NCI-H748 (cell line): ENCODE results near the gene GNB1.
"Not testable (repeated sequence)": the region's sequence is repeated elsewhere in the genome, so short reads cannot be mapped to it uniquely, and the experiment has no call there.

Source experiments
- DNase-seq: peaks from one replicate; lab custom pipeline; 2025; ENCODE audit not compliant: unreplicated experiment; lab: John Stamatoyannopoulos, UW

GNB1 gene

DNA sequence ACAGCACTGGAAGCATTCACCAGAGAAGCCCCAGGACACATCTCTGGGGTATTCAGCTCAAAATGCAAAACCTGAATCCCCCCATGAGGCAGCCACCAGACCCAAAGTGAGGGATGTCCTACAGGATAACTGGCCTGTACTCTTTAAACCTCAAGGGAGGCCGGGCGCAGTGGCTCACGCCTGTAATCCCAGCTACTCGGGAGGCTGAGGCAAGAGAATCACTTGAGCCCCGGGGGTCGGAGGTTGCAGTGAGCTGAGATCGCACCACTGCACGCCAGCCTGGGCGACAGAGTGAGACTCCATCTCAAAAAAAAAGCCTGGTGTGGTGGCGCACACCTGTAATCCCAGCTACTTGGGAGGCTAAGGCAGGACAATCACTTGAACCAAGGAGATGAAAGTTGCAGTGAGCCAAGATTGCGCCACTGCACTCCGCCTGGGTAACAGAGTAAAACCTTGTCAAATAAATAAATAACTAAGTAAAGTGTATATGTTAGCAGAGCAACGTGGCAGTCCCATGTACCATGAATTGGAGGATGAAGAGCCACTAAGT is 29.1 kb downstream of the GNB1 start:
- DNase-seq, result not testable (repeated sequence)

DNA sequence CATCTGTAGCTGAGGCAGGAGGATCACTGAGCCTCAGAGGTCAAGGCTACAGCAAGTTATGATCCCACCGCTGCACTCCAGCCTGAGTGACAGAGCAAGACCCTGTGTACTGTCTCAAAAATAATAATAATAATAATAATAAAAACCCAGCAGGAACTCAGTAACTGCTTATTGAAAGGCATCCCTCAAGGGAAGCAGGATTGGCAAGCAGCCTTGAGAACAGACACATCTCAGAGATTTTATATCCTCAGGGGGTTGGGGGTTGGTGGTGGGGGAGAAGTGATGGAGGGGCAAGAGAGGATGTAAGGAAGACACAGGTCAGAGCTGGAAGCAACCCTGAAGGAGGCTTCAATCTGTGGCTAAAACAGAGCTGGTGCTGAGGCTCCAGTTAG is 29.6 kb downstream of the GNB1 start:
- no peak for DNase-seq

DNA sequence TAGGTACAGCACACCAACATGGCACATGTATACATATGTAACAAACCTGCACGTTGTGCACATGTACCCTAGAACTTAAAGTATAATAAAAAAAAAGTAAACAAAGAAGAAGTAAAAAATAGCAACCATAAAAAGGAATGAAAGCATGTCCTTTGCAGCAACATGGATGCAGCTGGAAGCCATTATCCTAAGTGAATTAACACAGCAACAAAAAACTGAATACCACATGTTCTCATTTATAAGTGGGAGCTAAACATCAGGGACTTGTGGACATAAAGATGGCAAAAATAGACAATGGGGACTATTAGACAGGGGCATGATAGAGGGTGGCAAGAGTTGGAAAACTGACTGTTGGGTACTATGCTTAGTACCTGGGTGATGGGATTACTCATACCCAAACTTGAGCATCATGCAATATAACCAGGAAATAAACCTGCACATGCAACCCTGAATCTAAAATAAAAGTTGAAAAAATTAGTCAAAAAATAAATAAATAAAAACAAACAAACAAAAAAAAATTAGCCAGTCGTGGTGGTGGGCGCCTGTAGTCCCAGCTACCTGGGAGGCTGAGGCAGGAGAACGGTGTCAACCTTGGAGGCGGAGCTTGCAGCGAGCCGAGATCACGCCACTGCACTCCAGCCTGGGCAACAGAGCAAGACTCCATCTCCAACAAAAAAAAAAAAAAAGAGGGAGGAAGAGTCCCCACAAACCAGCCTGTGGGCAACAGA is 30.8 kb downstream of the GNB1 start:
- DNase-seq, result not testable (repeated sequence)

DNA sequence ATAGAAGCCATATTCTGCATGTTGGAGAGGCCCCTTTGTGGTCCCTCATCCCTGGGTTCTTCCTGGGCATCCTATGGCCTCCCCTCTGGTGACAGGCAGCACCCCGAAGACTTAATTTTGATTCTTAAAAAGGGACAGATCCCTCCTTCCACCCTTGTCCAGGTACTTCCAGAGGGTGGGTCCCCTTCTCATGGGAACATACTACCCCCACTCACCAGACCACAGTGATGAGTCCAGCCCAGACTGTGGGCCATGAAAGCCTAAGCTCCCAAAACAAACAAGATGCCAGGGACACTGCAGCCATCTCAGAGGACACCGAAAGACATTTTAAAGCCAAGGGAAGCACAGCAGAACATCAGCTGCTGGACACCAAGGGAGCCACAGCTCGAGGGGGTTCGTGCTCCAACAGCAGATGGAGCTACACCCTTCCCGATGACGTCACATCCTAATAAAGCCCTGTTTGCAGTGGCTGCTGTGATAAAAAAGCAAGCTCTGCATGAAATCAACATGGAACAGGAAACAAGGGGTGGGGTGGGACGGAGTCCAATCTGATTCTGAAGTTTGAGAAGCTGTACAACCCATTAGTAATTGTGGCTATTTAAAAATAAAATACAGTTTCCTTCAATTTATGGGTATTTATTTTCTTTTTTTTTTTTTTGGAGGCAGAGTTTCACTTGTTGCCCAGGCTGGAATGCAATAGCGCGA is 32.4 kb downstream of the GNB1 start:
- peak; percentile 46 for DNase-seq

DNA sequence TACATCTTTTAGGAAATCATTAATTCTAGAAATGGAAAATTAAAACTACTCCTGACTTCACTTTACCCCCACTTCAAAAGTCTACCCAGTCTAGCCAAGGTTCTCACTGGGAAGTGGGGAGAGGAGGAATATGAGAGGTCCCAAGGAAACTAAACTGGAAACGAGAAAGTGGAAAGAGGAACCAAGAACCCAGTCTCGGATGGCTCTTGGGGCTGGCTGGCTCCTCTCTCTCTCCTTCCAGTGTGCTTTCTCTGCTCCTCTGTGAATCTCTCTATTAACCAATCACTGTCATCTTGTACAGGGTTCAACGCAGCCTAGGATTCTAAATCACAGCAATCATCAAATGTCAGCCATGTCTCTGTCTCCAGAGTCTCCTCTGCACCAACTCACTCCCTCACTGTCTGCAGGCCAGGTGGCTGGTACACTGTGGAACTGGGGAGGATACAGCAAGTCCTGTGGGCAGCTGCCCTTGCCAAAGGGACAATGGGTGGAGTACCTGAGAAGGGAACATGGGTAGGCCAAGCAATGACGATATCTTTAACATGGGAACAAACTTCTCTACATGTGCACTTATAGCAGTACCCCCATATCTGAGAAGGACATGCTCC is 33.7 kb downstream of the GNB1 start:
- no peak for DNase-seq

DNA sequence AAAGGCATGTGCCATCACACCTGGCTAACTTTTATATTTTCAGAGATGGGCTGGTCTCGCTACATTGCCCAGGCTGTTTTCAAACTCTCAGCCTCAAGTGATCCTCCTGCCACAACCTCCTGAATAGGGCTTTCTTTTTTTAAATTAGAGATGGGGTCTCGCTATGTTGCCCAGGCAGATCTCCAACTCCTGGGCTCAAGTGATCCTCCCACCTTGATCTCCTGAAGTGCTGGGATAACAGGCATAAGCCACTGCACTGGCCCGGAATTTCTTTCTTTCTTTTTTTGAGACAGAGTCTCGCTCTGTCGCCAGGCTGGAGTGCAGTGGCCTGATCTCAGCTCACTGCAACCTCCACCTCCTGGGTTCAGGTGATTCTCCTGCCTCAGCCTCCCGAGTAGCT is 34.7 kb downstream of the GNB1 start:
- not testable (repeated sequence) for DNase-seq

DNA sequence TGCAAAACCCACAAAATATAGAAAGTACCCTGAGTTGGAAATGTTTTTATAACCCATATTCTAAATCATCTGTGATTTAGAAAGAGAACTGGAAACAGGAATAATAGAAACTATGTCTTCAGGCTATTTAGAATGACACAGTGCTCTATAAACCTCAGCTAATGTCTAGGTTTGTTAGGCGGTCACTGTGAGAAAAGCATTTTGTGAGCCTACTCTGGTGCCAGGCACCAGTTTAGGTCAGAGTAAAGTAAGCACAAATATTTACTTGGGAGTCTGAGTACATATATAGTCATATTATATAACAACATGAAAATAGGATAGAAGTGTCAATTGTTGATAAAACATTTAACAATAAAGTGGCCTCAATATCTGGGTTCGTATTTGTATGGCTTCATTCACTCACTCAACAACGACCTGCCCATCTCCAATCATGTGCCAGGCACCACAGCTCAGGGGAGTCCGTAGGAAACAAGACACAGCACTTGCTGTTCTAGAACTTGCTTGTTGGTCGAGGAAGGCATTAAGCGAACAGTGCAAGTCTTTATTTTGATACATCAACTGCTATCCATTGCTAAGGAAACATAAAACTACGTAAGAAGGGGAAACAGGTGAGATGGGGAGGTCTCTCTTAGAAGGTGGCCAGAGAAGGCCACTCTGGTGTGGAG is 37.2 kb downstream of the GNB1 start:
- DNase-seq, result no peak

DNA sequence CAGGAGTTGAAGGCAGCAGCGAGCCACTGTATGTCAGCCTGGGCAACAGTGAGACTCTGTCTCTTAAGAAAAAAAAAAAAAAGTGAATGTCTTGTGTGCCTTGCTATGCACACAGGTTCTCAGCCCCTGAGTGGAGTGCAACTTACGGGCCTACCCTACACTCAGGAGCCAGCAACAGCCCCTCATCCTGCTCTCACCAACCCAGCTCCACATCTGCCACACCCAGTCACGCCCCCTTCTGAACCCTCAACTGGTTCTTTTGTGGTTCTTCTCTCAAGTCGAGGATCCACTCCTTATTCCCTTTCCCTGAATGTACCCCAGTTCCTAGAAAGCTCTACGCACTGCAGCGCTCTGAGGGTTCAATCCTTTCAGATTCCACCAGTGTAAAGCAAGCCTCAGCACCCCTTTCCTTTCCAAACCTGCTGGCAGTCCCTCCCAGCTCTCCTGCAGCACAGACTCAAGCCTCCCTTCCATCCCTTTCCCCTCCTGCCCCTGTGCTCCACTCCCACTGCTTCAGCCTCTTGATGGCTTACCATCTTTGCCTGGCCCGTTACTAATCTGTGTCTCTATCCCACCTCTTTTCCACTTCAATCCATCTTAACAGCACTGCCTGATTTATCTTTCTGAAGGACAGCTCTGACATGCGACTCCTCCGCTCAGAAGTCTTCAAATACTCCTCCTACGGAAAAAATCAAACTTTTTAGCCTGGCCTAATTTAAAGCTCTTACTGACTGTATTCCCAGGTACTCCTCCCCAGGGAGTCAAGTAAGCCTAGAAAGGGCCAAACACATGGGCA is 38.1 kb downstream of the GNB1 start:
- DNase-seq, result no peak

DNA sequence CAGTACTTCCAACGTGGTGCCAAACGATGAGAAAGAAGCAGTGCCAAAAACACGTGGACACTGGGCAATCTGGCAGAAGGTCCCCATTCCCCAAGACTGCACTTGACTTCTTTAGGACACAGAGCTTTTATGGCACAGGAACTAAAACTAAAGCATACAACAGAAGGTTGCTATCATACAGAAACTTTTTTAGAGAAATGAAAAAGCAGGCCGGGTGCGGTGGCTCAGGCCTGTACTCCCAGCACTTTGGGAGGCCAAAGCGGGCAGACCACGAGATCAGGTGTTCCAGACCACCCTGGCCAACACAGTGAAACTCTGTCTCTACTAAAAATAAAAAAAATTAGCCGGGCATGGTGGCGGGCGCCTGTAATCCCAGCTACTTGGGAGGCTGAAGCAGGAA is 43.0 kb downstream of the GNB1 start:
- DNase-seq, result no peak

DNA sequence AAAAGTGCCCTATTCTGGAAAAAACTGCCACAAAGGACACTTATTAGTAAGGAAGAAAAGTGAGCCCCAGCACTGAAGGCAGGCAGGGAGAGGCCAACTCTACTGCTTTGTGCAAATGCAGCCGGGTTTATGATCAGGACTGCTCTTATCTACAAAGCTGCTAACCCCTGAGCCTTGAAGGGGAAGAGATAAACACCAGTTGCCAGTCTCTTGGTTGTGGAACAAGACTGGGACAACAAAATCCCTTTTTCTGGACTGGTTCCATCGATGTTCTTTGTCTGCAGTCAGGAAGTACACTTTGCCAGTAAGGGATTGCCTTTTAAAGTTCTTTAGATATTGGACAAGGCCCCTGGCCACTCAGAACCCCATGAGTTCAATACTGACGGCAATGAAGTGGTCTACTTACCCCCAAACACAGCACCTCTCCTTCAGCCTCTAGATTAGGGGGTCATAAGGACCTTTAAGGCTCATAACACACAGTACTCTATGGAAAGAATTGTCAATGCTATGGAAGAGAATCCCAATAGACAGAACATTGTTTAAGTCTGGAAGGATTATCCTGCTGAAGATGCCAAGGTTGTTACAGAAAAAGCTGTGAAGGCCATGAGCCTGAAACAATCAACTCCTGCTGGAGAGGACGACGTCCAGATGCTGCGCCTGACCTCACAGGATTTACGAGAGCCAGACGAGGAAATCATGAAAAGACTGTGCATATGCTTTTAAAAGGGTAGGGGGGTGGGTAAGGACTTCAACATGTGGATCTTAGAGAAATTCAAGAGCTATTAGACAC is 43.6 kb downstream of the GNB1 start:
- no peak for DNase-seq

DNA sequence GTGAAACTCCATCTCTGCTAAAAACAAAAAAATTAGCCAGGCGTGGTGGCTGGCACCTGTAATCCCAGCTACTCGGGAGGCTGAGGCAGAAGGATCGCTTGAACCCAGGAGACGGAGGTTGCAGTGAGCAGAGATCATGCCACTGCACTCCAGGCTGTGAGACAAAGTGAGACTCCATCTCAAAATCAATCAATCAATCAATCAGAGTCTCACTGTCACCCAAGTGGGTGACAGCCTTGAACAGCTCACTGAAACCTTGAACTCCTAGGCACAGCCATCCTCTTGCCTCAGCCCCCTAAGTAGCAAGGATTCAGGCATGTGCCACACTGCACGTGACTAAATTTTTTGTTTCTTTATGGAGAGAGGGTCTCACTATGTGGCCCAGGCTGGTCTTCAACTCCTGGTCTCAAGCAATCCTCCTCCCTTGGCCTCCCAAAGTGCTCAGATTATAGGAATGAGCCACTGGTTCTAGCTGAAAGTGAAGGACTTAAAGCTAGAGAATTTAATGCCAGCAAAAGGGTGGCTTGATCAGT is 44.4 kb downstream of the GNB1 start:
- DNase-seq, result no peak

DNA sequence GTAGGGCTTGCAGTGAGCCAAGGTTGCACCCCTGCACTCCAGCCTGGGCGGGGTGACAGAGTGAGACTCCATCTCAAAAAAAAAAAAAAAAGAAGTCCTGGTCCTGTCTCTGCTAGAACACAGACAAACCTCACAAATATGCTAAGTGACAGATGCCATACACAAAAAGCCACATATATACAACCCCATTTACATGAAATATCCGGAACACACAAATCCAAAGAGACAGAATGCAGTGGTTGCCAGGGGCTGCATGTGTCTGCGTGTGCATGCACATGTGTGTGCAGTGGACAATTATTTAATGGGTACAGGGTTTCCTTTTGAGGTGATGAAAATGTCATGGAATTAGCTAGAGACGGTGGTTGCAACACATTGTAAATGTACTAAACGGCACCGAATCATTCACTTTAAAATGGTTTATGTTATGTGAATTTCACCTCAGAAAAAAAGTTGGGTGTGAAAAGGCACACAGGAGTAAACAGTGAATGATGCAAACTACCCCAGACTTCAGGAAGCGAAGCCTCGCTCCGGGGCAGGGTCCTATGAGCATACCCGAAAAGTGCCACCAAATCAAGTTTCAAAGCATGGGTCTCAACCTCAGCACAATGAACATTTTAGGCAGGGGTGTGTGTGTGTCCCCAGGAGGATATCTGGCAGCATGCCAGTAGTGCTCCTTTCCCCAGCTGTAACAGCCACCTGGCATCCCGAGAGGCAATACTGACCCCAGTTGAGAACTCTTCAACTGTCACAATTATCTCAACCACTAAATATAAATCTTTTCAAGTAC is 48.3 kb downstream of the GNB1 start:
- no peak for DNase-seq

DNA sequence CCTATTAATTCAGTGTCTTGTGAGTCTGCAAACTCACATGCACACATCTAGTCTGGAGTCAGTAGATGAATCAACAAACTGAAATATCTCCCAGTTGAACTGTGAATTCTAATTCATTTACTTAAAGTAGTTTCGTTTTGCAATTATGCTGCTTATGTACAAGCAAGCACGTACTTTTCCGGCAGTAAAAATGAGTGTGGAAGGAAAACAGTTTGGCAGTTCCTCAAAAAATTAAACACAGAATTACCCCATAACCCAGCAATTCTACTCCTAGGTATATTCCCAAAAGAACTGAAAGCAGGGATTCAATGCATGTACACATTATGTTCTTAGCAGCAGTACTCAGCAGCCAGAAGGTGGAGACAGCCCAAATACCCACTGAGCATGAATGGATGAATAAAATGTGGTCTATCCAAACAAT is 49.3 kb downstream of the GNB1 start:
- no peak for DNase-seq

DNA sequence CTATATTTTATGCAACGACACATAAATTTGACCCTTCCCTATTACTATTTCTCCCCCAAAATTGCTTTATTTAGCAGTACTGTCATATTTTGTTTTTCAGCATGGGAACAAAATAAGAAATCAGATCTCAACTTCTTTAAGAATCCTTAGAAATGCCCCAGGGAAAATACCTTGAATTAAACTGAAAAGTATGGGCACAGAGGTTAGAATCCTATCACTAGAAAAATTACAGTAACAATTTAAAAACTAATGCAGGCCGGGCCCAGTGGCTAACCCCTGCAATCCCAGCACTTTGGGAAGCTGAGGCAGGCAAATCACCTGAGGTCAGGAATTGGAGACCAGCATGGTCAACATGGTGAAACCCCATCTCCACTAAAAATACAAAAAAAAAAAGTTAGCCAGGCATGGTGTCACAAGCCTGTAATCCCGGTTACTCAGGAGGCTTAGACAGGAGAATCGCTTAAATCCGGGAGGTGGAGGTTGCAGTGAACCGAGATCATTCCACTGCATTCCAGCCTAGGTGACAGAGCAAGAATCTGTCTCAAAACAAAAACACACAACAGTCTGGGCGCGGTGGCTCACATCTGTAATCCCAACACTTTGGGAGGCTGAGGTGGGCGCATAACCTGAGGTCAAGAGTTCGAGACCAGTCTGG is 51.4 kb downstream of the GNB1 start:
- no peak for DNase-seq

DNA sequence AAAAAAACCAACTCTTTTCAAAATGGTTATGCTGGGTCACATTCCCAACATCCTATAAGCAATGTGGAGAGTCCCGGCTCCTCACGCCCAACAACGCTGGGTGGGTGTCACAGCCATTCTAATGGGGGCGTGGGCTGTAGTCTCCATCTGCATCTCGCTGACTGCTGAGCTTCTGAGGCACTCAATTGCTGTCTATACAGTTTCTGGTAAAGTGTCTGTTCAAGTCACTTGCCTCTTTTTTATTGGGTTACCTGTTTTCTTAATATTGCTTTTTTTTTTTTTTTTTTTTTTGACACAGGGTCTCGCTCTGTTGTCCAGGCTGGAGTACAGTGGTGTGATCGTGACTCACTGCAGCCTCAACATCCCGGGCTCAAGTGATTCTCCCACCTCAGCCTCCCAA is 54.8 kb downstream of the GNB1 start:
- DNase-seq, result no peak

DNA sequence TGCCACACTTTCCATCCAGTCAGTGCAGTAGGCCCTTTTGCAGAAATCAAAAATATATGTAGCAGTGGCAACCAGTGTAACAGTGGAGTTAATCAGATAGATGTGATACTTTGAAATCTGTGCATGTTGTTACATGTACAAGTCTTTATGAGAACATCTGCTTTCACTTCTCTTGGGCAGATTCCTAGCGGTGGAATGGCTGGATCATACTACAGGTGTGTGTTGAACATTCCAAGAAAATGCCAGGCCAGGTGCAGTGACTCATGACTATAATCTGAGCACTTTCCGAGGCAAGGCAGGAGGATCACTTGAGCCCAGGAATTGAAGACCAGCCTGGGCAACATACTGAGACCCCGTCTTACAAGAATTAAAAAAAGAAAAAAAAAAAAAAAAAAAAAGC is 55.3 kb downstream of the GNB1 start:
- no peak for DNase-seq

DNA sequence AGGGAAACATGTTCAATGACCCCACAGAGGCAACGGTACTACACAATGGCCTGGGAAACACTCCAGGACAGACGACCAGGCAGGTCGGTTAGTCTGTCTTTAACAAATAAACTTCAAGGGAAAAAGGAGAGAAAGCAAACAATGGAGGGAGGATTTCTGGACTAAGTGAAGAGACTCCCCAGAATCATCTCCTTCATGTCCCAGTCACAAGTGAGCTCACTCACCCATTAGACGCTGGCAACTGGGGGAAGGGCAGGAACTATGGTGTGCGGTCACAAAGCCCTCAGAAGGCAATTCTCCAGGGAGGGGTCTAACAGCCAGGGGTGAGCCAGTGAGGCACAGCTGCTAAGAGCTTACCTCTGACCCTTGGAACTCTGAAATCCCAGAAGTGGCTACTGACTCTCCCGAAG is 57.0 kb downstream of the GNB1 start:
- DNase-seq, result no peak

DNA sequence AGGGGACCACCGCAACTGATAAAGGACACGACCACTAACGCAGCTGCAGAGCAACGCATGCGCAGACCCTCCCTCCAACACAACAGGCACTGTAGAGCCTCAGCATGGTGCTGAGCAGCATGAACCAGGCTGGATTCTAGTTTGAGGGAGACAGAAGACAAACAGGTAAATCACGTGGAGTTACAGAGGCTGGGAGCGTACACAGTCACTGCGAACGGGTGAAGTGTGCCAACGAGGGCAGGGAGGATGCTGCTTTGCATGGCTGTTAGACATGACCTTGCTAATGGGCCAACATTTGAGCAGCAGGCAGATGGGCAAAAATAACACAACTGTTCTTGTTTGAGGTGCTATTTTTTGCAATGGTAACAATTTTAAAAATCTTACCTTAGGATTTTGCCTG is 57.4 kb downstream of the GNB1 start:
- DNase-seq, result no peak
